SIG-M5 treated with dmso at 0.1 percent for 504 hours (cell line): ENCODE results near the gene ASB12.

Experiments
- DNase-seq: peaks from one replicate; lab custom pipeline; 2025; ENCODE audit not compliant: unreplicated experiment; lab: John Stamatoyannopoulos, UW

ASB12 gene

GRCh38 chrX:64187762-64188150, 42.7 kb downstream of the ASB12 start:
- DNase-seq: no peak

DNA sequence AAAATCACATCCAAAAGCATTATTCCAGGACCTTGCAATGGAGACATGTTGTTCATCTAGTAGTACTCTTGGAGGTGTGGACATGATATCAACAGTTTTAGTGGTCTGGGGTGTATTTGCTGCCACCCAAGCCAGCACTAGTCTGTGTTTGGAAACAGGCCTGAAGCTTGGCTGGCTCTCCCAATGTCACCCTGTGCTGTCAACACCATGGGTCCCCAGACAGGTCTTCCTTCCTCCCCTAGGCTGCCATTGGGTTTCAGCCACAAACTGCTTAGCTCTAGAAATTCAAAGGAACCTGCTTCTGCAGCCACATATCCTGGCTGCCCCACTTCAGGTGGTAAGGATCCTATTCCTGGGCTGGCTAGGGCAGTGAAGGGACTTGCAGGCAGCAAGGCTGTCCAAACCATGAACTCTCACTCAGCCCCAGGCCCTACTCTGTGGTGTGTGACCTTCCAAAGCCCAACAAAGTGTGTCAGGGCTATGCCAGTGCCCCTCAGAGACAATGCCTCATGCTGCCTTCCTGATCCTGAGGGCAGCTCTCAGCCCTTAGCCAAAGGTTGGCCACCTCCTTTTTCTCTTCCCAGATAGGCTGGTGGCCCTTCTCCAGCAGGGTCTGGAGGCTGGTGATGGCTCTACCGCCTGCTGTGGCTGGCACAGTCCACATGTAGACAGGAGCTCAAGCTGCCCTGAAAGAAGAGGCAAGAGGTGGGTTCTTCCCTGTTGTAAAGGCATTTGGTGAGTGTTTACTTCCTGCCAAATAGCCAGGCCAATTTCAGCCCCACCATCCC, 43.2 kb downstream of the ASB12 start:
- no peak for DNase-seq

GRCh38 chrX:64184396-64184795, 46.0 kb downstream of the ASB12 start:
- DNase-seq: no peak

DNA sequence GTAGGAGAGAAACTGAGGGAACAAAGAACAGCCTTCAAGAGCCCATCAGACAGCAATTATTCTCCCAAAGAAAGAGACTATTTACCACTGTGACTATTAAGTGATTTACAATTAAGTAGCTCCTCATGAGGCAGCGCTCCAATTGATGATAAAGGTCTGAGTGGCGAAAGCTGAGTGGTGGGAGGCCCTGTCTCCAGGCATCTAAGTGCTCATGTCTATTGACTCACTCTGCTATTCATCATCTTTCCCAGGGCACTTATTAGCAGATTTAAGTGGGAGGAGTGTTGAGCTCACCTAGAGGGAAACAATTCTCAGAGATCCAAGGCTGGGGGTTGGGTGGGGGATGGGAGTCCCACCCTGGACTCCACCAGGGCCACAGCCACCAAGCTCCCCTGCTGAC, 48.2 kb downstream of the ASB12 start:
- no peak for DNase-seq

DNA sequence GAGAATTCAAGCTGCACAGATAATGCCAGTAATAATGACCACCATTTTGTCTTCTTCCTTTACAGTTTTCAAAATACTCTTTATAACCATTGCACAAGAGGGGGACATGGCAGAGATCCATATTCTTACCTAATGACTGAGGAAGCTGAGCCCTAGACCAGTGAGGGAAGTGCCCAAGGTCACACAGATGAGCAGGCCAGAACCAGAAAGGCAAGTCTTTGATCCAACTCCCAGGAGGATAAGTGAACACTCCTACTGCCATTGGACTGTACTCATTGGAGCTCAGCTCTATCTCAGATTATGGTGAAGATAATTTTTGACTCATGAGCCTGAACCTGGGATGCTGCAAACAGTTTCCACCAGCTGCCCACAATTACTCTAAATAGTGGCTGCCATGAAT, 53.5 kb downstream of the ASB12 start:
- no peak for DNase-seq
